Measurements from ENCODE around the gene SRPX.

SRPX gene

DNA sequence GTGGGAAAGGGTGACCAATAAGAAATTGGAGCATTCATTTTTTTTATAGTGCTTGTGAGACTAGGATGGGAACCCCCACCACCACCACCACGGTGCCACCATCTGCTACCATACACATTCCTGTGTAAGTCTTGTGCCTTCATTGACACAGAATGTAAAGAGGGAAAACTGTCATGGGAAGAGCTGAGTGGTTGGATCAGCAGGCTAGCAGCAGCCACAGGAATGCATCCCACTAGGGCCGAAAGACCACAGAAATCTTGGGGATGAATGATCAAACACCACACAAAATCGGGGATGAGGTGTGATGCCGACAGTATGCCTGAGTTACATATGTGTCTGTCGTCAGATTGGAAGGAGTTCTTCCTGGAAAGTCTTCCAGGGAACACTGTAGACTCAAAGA is 69.2 kb downstream of the SRPX start:
- Histone ChIP-seq H3K36me3 (ENCODE audit: insufficient read depth, low read length) (no peaks in the 10 kb centered on the region), H3K79me2 (ENCODE audit: insufficient read depth, low read length) (no peaks in the 10 kb centered on the region), H3K4me3 (ENCODE audit: low read length, poor library complexity, severe bottlenecking) (no peak overlapping the region), H3K9ac (ENCODE audit: low read depth, low read length, poor library complexity, severe bottlenecking) (no peak overlapping the region), H3K4me1 (ENCODE audit: insufficient read depth, low read length, poor library complexity, severe bottlenecking) (no peaks in the 10 kb centered on the region), H3K27me3 (ENCODE audit: insufficient read depth, low read length, poor library complexity, severe bottlenecking) (no peaks in the 10 kb centered on the region), H3K4me2 (ENCODE audit: low read depth, low read length, poor library complexity, severe bottlenecking) (no peak overlapping the region), H3K9me3 (ENCODE audit: insufficient read depth, low read depth, low read length) (no peaks in the 10 kb centered on the region), H3K9me2 (replicated peaks; ENCODE audit: low read depth, low read length) (no peaks in the 10 kb centered on the region), H4K20me1 (ENCODE audit: insufficient read depth, low read length, poor library complexity, severe bottlenecking) (no peaks in the 10 kb centered on the region), H3F3A (ENCODE audit: low read depth) (no peaks in the 10 kb centered on the region), H2AFZ (ENCODE audit: low read length) (no peak overlapping the region)
- TF ChIP-seq EZH2phosphoT487 (IDR thresholded peaks at IDR 0.05; ENCODE audit: borderline replicate concordance) (no peak), CTCF (conservative IDR thresholded peaks at IDR 0.05; ENCODE audit: low read length) (no peak)

- no peak overlapping the region for H3K9ac ChIP-seq (ENCODE audit: low read depth, low read length, poor library complexity, severe bottlenecking)
- no peaks in the 10 kb centered on the region for H3K9me3 ChIP-seq (ENCODE audit: insufficient read depth, low read depth, low read length)
- H3K4me2 ChIP-seq (ENCODE audit: low read depth, low read length, poor library complexity, severe bottlenecking) = no peak overlapping the region
- H2AFZ ChIP-seq (ENCODE audit: low read length) = no peak overlapping the region
- H3K36me3 ChIP-seq (ENCODE audit: insufficient read depth, low read length) = no peaks in the 10 kb centered on the region
- no peaks in the 10 kb centered on the region for H3K79me2 ChIP-seq (ENCODE audit: insufficient read depth, low read length)
- H3F3A ChIP-seq (ENCODE audit: low read depth) = no peaks in the 10 kb centered on the region
- TF ChIP-seq CTCF (conservative IDR thresholded peaks at IDR 0.05; ENCODE audit: low read length) (no peak), EZH2phosphoT487 (IDR thresholded peaks at IDR 0.05; ENCODE audit: borderline replicate concordance) (no peak)
- H3K4me3 ChIP-seq (ENCODE audit: low read length, poor library complexity, severe bottlenecking) = no peak overlapping the region
- H3K9me2 ChIP-seq (replicated peaks; ENCODE audit: low read depth, low read length) = no peaks in the 10 kb centered on the region
- H3K4me1 ChIP-seq (ENCODE audit: insufficient read depth, low read length, poor library complexity, severe bottlenecking) = no peaks in the 10 kb centered on the region
- no peaks in the 10 kb centered on the region for H4K20me1 ChIP-seq (ENCODE audit: insufficient read depth, low read length, poor library complexity, severe bottlenecking)
- H3K27me3 ChIP-seq (ENCODE audit: insufficient read depth, low read length, poor library complexity, severe bottlenecking) = no peaks in the 10 kb centered on the region
These were observed 69.7 kb downstream of the SRPX start for GRCh38 chrX:38150993-38151392.

DNA sequence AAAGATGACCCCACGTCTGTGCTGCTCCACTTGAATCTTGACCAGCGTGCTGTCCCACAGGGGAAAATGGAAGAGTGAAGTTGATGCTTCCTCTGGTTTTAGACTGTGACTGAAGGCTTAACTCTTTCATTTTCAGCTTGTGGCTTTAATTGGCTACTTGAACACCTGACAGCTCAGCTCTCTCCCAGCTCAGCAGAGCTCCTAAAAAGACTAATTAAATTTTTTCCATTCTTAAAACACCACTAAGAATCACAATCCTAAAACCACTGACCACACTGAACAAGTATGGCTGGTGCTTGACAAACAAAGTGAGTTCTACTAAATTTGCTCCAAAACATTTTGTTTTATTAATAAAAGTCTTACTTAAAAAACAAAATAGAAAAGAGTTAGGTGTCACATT is 71.7 kb downstream of the SRPX start:
- no peaks in the 10 kb centered on the region for H3F3A ChIP-seq (ENCODE audit: low read depth)
- no peaks in the 10 kb centered on the region for H3K36me3 ChIP-seq (ENCODE audit: insufficient read depth, low read length)
- no peak overlapping the region for H3K4me2 ChIP-seq (ENCODE audit: low read depth, low read length, poor library complexity, severe bottlenecking)

More for the DNA sequence above, 71.7 kb downstream of the SRPX start:
- Histone ChIP-seq H4K20me1 (ENCODE audit: insufficient read depth, low read length, poor library complexity, severe bottlenecking) (no peaks in the 10 kb centered on the region), H3K9me3 (ENCODE audit: insufficient read depth, low read depth, low read length) (no peaks in the 10 kb centered on the region), H3K9me2 (replicated peaks; ENCODE audit: low read depth, low read length) (no peaks in the 10 kb centered on the region), H3K4me1 (ENCODE audit: insufficient read depth, low read length, poor library complexity, severe bottlenecking) (no peaks in the 10 kb centered on the region), H3K79me2 (ENCODE audit: insufficient read depth, low read length) (no peaks in the 10 kb centered on the region), H3K27me3 (ENCODE audit: insufficient read depth, low read length, poor library complexity, severe bottlenecking) (no peaks in the 10 kb centered on the region), H3K4me3 (ENCODE audit: low read length, poor library complexity, severe bottlenecking) (no peak overlapping the region), H3K9ac (ENCODE audit: low read depth, low read length, poor library complexity, severe bottlenecking) (no peak overlapping the region), H2AFZ (ENCODE audit: low read length) (no peak overlapping the region)
- TF ChIP-seq EZH2phosphoT487 (IDR thresholded peaks at IDR 0.05; ENCODE audit: borderline replicate concordance) (no peak), CTCF (conservative IDR thresholded peaks at IDR 0.05; ENCODE audit: low read length) (no peak)

Data from Loucy (cell line).